Natural killer cell (primary cell): ENCODE results near the gene ZDHHC14. TPM values are rescaled to one million over a fixed set of nuclear protein-coding genes. Genes with fewer than 3 reads are reported as not detected.

ENCODE experiments used
- ATAC-seq, 3 donors: fragments of 150-1000 bp in 2 of 3; fragments of 200-7000 bp in 1 of 3; cut with Tn5 transposase; 1 replicate in 1 of 3; 2 replicates in 2 of 3; pipeline ENCODE4 v1.10.0; 2021; ENCODE audit warnings: mild to moderate bottlenecking in 2 of 3, moderate library complexity in 2 of 3
- DNase-seq, 2 donors: peaks; one replicate each; pipeline versions ENCODE4 v3.0.0 to v3.0.0-alpha.2; 2013 to 2021; ENCODE audit warnings: mixed read lengths in 1 of 2
- H3K27ac ChIP-seq: one replicate; pipeline ENCODE4 v1.5.1; 2013; ENCODE audit warnings: mild to moderate bottlenecking, low read length
- H3K27me3 ChIP-seq: one replicate; pipeline ENCODE4 v1.6.1; 2013; ENCODE audit warnings: low read length; ENCODE audit not compliant: control insufficient read depth, insufficient read depth
- H3K36me3 ChIP-seq: one replicate; pipeline ENCODE4 v1.6.1; 2013; ENCODE audit warnings: low read length; ENCODE audit not compliant: control insufficient read depth, insufficient read depth
- H3K4me1 ChIP-seq: one replicate; pipeline ENCODE4 v1.6.1; 2013; ENCODE audit warnings: low read length; ENCODE audit not compliant: control insufficient read depth, insufficient read depth
- H3K4me3 ChIP-seq: one replicate; pipeline ENCODE4 v1.5.1; 2013; ENCODE audit warnings: low read length
- H3K9me3 ChIP-seq: one replicate; pipeline ENCODE4 v1.6.1; 2013; ENCODE audit warnings: low read length; ENCODE audit not compliant: control insufficient read depth, insufficient read depth
- H3K27ac Mint-ChIP-seq, 2 donors: one replicate each; pipeline ENCODE4 v1.8.0; 2022; ENCODE audit warnings: mild to moderate bottlenecking in 2 of 2, mixed read lengths in 2 of 2, moderate library complexity in 1 of 2
- H3K27me3 Mint-ChIP-seq, 2 donors: one replicate each; pipeline ENCODE4 v1.8.0; 2022; ENCODE audit warnings: low read depth in 2 of 2, mixed read lengths in 2 of 2
- H3K36me3 Mint-ChIP-seq: one replicate; pipeline ENCODE4 v1.8.0; 2022; ENCODE audit warnings: mixed read lengths
- H3K4me1 Mint-ChIP-seq, 2 donors: one replicate each; pipeline ENCODE4 v1.8.0; 2022; ENCODE audit warnings: mixed read lengths in 2 of 2
- H3K4me3 Mint-ChIP-seq: one replicate; pipeline ENCODE4 v1.8.0; 2022; ENCODE audit warnings: mild to moderate bottlenecking, moderate library complexity, mixed read lengths
- H3K9me3 Mint-ChIP-seq, 2 donors: one replicate each; pipeline ENCODE4 v1.8.0; 2022; ENCODE audit warnings: mixed read lengths in 2 of 2
- WGBS: methylation state at CpG from one replicate; pipeline ENCODE4 v1.1.7; 2013; ENCODE audit warnings: missing lambda C conversion rate; ENCODE audit not compliant: insufficient coverage; 5-methylcytosine and 5-hydroxymethylcytosine counted together
- intact Hi-C: fragments of 100-400 bp; cut with micrococcal nuclease; formaldehyde crosslinking; loops from one replicate; pipeline ENCODE4 v1.14.2; 2022
- total RNA-seq, 4 donors: library from RNA; stranded (reverse); fragments of 120-200 nt in 1 of 4; gene quantifications; one replicate each; pipeline versions ENCODE4 v1.2.3 to v1.2.4, GENCODE V29; 2013 to 2022
- TF ChIP-seq, protein P1 (sequence below): fragments of 200-600 bp; IDR thresholded peaks from one replicate; pipeline ENCODE4 v1.8.0; 2022; ENCODE audit warnings: antibody characterized with exemption

Gene ZDHHC14
- total RNA-seq, 3 donors from 2014 or later (not counting 1 experiment from before 2014, with no cell fraction given), result 6.7 to 11.3 (median 10.6) TPM

DNA sequence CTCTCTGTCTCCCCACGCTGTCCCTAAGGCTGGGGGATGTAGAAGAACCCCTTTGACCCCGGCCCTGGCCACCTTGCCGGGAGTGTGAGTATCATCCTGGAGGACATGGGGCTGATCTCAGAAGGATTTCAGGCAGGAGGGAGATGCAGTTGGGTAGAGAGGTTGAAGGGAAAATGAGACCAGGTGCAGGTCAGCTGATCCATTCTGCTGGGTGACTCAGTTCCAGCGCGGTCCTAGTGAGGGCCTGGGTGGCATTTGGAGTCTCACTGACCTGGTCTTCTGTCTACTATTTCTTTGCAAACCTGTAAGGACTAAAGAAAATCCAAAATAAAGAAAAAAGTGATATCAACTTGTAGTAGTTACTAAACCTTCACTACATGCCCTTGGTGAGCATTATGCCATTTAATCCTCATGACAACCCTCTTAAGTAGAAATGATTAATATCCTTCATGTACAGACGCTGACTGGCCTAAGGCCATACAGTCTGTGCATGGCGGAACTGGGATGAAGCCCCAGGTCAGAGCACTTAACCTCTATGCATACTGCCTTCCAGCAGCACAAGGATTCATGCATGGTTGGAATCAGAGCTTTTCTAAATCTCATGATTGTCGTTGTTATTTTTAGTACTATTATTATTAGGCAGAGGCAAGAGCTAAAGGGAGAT, 106.3 kb downstream of the ZDHHC14 start:
- H3K27me3 ChIP-seq, result no peaks in the 10 kb centered on the region
- no peaks in the 10 kb centered on the region for H3K36me3 Mint-ChIP-seq
- peaks cover 28% of the 10 kb centered on the region for H3K4me1 ChIP-seq
- peaks cover 22% of the 10 kb centered on the region in 2 donors for H3K4me1 Mint-ChIP-seq
- peaks cover 0 to 8% of the 10 kb centered on the region in 2 donors for H3K27me3 Mint-ChIP-seq
- H3K4me3 Mint-ChIP-seq, result no peak overlapping the region
- H3K27ac Mint-ChIP-seq, result peak overlapping the region in 1 of 2 donors; percentile 83
- H3K27ac ChIP-seq, result no peak overlapping the region
- TF ChIP-seq, protein P1, sequence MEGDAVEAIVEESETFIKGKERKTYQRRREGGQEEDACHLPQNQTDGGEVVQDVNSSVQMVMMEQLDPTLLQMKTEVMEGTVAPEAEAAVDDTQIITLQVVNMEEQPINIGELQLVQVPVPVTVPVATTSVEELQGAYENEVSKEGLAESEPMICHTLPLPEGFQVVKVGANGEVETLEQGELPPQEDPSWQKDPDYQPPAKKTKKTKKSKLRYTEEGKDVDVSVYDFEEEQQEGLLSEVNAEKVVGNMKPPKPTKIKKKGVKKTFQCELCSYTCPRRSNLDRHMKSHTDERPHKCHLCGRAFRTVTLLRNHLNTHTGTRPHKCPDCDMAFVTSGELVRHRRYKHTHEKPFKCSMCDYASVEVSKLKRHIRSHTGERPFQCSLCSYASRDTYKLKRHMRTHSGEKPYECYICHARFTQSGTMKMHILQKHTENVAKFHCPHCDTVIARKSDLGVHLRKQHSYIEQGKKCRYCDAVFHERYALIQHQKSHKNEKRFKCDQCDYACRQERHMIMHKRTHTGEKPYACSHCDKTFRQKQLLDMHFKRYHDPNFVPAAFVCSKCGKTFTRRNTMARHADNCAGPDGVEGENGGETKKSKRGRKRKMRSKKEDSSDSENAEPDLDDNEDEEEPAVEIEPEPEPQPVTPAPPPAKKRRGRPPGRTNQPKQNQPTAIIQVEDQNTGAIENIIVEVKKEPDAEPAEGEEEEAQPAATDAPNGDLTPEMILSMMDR, result no peak
- WGBS, result 88% methylated on average over 8 of the region's 8 CpGs
- H3K36me3 ChIP-seq, result no peaks in the 10 kb centered on the region
- intact Hi-C loops, result no loop called here
- H3K4me3 ChIP-seq, result no peak overlapping the region
- ATAC-seq (peak in 1 of 3 donors; percentile 22), DNase-seq (no peak)
- H3K9me3 Mint-ChIP-seq, result peaks cover 0 to 2% of the 10 kb centered on the region in 2 donors
- H3K9me3 ChIP-seq, result no peaks in the 10 kb centered on the region

DNA sequence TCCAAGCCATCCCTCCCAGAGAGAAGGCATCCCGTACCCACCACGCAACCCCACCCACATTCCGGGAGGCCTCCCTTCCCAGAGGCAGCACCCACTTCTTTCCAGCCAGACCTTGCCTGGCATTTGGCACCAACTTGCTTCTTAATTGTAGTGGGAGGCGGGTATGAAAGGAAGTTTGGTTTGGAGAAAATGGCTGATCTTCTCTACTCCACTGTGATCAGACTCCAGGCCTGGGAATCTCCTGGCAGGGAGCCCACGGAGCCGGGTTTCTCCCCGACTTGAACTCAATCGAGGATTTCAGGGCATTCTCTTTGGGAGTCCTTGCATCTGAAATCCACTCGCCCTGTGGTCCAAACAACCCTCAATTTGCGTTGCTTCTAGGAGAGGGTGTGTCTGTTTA, 107.1 kb downstream of the ZDHHC14 start:
- peaks cover 0 to 2% of the 10 kb centered on the region in 2 donors for H3K9me3 Mint-ChIP-seq

GRCh38 chr6:157488716-157489118, 107.7 kb downstream of the ZDHHC14 start:
- intact Hi-C loops, result no loop called here
- Mint-ChIP-seq H3K9me3 (peaks cover 0 to 2% of the 10 kb centered on the region in 2 donors), H3K27ac (no peak overlapping the region), H3K4me1 (peaks cover 22% of the 10 kb centered on the region in 2 donors), H3K36me3 (no peaks in the 10 kb centered on the region), H3K27me3 (peaks cover 0 to 8% of the 10 kb centered on the region in 2 donors), H3K4me3 (no peak overlapping the region)
- Histone ChIP-seq H3K27me3 (no peaks in the 10 kb centered on the region), H3K9me3 (no peaks in the 10 kb centered on the region), H3K4me3 (no peak overlapping the region), H3K4me1 (peaks cover 28% of the 10 kb centered on the region), H3K36me3 (no peaks in the 10 kb centered on the region), H3K27ac (no peak overlapping the region)
- DNase-seq (no peak), ATAC-seq (no peak)
- 93% methylated on average over 9 of the region's 12 CpGs for WGBS
- TF ChIP-seq, protein P1, result no peak

More for the DNA sequence above, 107.1 kb downstream of the ZDHHC14 start:
- H3K4me1 Mint-ChIP-seq, result peaks cover 22% of the 10 kb centered on the region in 2 donors
- Histone ChIP-seq H3K9me3 (no peaks in the 10 kb centered on the region), H3K4me1 (peaks cover 28% of the 10 kb centered on the region), H3K27me3 (no peaks in the 10 kb centered on the region), H3K4me3 (no peak overlapping the region), H3K36me3 (no peaks in the 10 kb centered on the region), H3K27ac (no peak overlapping the region)
- WGBS, result 92% methylated on average over 9 of the region's 10 CpGs
- H3K27ac Mint-ChIP-seq, result no peak overlapping the region
- no peak for DNase-seq
- intact Hi-C loops, result no loop called here
- no peaks in the 10 kb centered on the region for H3K36me3 Mint-ChIP-seq
- TF ChIP-seq, protein P1, result no peak
- peaks cover 0 to 8% of the 10 kb centered on the region in 2 donors for H3K27me3 Mint-ChIP-seq
- no peak for ATAC-seq
- H3K4me3 Mint-ChIP-seq, result no peak overlapping the region
